ENCODE data around the gene PBX2.
"Not testable (repeated sequence)": the region's sequence is repeated elsewhere in the genome, so short reads cannot be mapped to it uniquely, and the experiment has no call there.

Gene PBX2

DNA sequence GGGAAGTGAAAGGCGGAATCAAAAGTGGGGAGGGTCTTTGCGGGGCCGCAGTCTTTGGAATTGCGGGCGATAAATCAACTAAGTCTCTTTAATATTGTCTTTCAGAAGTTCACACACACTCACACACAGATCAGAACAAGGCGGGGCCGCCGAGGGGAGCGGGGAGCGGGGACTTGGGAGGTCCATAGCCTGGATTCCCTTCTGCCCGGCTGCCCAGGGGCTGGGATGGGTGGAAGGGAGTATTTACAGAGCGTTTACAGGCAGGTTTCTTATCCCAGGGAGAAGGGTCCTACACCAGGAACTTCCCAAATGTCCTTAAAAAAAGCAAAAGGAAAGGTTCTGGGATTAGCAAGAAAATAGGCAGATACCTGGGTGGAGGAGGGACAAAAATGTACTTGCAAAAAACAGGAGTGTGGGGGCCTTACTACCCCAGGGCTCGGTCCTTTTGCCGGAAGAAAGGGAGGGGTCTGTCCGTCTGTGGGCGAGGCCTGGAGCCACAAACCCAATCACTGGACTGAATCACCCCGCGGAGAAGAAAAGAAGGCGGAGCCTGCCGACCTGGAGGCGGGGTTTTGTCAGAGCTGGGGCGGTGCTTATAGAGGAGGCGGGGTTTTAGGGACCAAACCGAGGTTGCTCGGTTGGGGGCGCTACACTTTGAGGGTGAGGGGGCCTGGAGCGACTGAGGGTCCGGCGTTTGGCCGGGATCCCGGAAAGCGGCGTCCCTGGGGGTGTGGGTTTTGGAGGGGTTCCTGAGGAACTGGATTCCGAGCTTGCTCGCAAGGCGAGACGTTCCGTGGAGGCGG lies 41.5 kb downstream of the PBX2 start:
- DNase-seq = peak; percentile 84

DNA sequence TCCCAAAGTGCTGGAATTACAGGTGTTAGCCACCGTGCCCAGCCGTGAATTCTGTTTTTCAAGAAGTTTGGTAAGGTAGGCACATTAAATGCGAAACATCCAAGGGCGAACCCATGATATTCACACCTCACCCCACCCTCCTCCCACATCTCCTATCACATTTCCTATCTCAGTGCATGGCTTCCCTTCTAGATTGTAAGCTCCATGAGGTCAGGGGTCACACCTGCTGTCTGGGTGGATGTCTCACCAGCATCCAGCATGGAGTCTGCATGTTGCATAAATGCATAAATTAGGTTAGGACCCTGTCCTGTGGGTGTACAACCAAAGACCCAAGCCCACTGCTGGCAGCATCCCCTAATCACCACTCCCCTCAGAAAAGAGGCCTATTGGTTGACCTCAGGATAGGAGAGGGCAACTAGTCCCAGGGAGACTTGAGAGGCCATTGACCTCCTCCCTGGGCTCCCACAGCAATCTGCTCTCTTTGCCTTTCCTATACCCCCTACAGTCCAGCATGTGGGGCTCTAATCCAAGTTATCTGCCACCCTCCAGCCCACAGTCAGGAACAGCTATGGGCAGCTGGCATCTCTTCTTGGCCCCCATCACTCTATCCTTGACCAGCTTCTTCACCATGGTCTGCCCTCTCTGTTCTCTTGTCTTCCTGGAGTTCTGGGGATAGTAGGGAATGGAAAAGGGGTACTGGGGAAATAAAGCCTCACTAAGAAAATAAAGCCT lies 42.4 kb downstream of the PBX2 start:
- DNase-seq = no peak

DNA sequence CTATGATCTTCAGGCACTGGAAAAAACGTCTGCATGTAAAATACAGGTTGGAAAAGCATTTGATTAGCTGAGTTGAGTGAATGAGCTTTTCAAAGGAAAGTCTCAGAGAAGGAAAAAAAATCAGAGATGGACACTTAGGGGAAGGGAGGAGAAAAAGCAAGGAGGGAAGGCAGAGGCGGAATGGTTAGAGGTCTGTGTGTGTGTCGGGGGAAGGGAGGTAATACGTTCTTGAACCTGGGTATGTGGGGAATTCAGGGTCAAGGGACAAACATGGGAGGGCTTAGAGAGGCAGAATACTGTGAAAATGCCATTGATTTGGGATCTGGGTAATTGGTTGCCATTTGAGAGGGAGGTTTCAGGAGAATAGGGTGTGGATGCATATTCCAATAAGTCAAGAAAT lies 43.3 kb downstream of the PBX2 start:
- DNase-seq = no peak

DNA sequence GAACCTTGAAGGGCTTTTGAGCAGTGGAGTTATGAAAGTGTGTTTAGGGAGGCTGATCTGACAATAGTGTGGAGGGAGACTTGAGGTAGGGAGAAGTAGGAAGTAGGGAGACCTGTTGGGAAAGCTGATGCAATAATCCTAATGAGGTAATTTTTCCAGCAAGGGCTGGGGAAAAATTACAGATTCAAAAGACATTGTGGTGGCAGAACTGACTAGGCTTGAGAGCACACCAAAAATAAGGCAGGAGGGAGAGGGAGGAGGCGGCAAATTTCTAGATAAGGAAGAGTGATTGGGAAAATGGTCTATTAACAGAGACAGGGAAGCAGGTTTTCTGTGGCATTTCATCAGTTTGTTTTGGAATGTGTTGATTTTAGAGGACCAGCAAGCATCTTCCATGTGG lies 43.7 kb downstream of the PBX2 start:
- DNase-seq = no peak

DNA sequence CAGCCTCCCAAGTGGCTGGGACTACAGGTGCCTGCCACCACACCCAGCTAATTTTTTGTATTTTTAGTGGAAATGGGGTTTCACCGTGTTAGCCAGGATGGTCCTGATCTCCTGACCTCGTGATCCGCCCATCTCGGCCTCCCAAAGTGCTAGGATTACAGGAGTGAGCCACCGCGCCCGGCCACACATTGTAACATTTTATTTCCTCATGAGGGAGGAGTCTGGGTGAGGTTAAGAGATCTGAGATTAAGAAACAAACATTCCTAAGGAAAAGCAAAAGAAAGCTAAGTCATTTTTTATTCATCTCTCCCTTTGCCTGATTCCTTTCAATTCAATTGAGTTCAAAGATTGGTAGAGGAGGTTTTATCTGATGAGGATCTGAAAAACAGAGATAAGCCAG lies 45.8 kb downstream of the PBX2 start:
- not testable (repeated sequence) for DNase-seq

DNA sequence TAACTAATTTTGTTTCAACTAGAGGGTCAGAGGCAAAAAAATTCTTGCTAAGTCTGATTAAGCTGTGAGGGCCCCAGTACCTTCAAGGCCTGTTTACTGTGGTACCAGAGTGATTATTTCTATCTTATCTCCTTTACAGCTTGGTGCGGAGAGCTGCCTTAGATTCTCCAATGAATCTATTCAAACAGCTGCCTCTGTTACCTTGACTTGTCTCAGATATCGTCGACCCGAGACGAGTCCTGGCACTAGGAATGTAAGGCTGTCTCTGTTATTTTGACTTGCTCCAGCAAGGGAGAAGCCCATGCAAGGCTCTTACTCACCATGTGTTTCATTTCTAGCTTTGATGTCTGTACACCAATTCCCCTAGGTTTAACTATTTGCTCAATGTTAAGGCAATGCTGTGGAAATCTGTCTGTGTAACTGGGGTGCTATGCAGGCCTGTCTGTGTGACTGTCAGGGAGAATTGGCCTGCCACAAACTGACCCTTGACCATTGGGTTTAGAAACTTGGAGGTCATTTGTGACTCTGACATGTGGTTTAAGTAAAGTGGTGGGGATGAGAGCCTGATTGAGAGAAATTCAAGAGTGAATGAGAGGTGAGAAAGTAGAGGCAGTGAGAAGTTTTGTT lies 49.5 kb downstream of the PBX2 start:
- no peak for DNase-seq

DNA sequence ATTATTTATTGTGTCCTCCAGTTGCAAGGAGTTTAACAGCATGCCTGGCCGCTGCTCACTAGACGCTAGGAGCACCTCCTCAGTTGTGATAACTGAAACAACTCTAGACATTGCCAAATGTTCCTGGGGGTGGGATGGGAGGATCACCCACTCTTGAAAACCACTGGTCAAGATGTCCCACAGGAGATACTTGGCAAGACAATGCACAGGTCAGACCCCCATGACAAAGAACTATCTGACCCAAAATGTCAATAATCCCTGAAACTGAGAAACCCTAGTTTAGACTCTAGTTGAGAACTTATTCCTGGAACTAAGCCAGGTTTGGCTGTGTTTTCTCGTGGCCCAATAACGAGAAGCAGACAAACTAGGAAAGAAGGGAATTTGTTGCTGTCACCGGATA lies 50.4 kb downstream of the PBX2 start:
- DNase-seq = no peak

DNA sequence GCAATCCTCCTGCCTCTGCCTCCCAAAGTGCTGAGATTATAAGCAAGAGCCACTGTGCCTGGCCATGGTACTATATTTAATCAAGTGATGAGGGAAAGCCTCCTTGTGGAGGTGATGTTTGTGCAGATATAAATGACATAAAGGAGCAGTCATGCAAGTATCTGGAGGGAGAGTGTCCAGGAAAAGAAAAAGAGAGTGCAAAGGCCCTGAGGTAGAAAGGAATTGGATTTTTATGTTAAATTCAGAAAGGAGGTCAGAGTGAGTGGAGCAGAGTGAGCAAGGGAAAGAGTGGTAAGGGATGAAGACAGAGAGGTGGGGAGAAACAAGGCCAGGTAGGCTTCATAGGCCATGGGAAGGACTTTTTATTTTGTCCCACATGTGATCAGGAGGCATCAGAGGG lies 52.5 kb downstream of the PBX2 start:
- DNase-seq = no peak

Data from inflammatory macrophage treated with lipopolysaccharide for 4 hours (primary cell).